Osteoblast (primary cell): ENCODE data around the gene COG7. TPM values are rescaled to one million over a fixed set of nuclear protein-coding genes. Genes with fewer than 3 reads are reported as not detected.

Experiments used
- DNase-seq: peaks from one replicate; pipeline ENCODE4 v3.0.0; 2011; ENCODE audit warnings: low spot score, mixed read lengths; ENCODE audit not compliant: insufficient read length; ENCODE audit errors: missing footprints
- H2AFZ ChIP-seq: 2 replicates; pipeline ENCODE4 v1.6.0; 2011; ENCODE audit warnings: mild to moderate bottlenecking, low read length
- H3K27ac ChIP-seq: 2 replicates; pipeline ENCODE4 v1.5.1; 2011; ENCODE audit warnings: mild to moderate bottlenecking, low read depth, low read length, moderate library complexity
- H3K27me3 ChIP-seq: 2 replicates; pipeline ENCODE4 v1.6.0; 2012; ENCODE audit warnings: mild to moderate bottlenecking, control low read depth, inconsistent platforms, low read length, moderate library complexity; ENCODE audit not compliant: insufficient read depth
- H3K36me3 ChIP-seq: 2 replicates; pipeline ENCODE4 v1.5.1; 2011; ENCODE audit warnings: mild to moderate bottlenecking, low read length, control low read depth, moderate library complexity; ENCODE audit not compliant: insufficient read depth
- H3K4me1 ChIP-seq: 2 replicates; pipeline ENCODE4 v1.5.1; 2011; ENCODE audit warnings: mild to moderate bottlenecking, low read length, control low read depth, moderate library complexity; ENCODE audit not compliant: insufficient read depth
- H3K4me2 ChIP-seq: 2 replicates; pipeline ENCODE4 v1.6.0; 2011; ENCODE audit warnings: mild to moderate bottlenecking, low read length; ENCODE audit not compliant: insufficient read depth
- H3K4me3 ChIP-seq: fragments of 200-600 bp; sonication (generic); 3 replicates; pipeline ENCODE4 v1.5.1; 2012; ENCODE audit warnings: mild to moderate bottlenecking, low read length, inconsistent platforms; ENCODE audit not compliant: insufficient read depth
- H3K79me2 ChIP-seq: 2 replicates; pipeline ENCODE4 v1.6.0; 2012; ENCODE audit warnings: mild to moderate bottlenecking, low read length, control low read depth, inconsistent platforms; ENCODE audit not compliant: insufficient read depth
- H3K9me3 ChIP-seq: 2 replicates; pipeline ENCODE4 v1.5.1; 2011; ENCODE audit warnings: low read depth, low read length, control low read depth
- H4K20me1 ChIP-seq: 2 replicates; pipeline ENCODE4 v1.6.0; 2012; ENCODE audit warnings: mild to moderate bottlenecking, low read length, control low read depth; ENCODE audit not compliant: insufficient read depth
- CTCF ChIP-seq: IDR thresholded peaks from 2 replicates; pipeline ENCODE4 v1.5.1; 2011; ENCODE audit warnings: mild to moderate bottlenecking, low read depth, low read length, moderate library complexity; ENCODE audit errors: extremely low read depth
- total RNA-seq: library from RNA; depleted of rRNA; stranded (reverse); fragments of >200 nt; gene quantifications from 2 replicates; pipeline ENCODE4 v1.2.3, GENCODE V29; 2012

The COG7 gene
- total RNA-seq, 1 donor, result 17.0 TPM

GRCh38 chr16:23353440-23353839 is 99.5 kb downstream of the COG7 start:
- H2AFZ ChIP-seq, result no peak overlapping the region
- peaks cover 3% of the 10 kb centered on the region for H3K27me3 ChIP-seq
- H3K4me3 ChIP-seq, result no peak overlapping the region
- TF ChIP-seq CTCF, result no peak
- no peaks in the 10 kb centered on the region for H3K79me2 ChIP-seq
- H3K4me2 ChIP-seq, result no peak overlapping the region
- no peaks in the 10 kb centered on the region for H3K36me3 ChIP-seq
- H4K20me1 ChIP-seq, result no peaks in the 10 kb centered on the region
- no peaks in the 10 kb centered on the region for H3K9me3 ChIP-seq
- DNase-seq, result no peak
- no peaks in the 10 kb centered on the region for H3K4me1 ChIP-seq
- H3K27ac ChIP-seq, result no peak overlapping the region

- Histone ChIP-seq H2AFZ (no peak overlapping the region), H3K36me3 (no peaks in the 10 kb centered on the region), H3K4me2 (no peak overlapping the region), H3K4me3 (no peak overlapping the region), H3K4me1 (no peaks in the 10 kb centered on the region), H3K9me3 (no peaks in the 10 kb centered on the region), H3K79me2 (no peaks in the 10 kb centered on the region), H3K27ac (no peak overlapping the region), H4K20me1 (no peaks in the 10 kb centered on the region), H3K27me3 (peaks cover 3% of the 10 kb centered on the region)
- no peak for DNase-seq
- TF ChIP-seq CTCF, result no peak
These were observed 101.6 kb downstream of the COG7 start for GRCh38 chr16:23351360-23351759.

- no peaks in the 10 kb centered on the region for H3K36me3 ChIP-seq
- no peak overlapping the region for H3K27ac ChIP-seq
- TF ChIP-seq CTCF, result no peak
- no peak overlapping the region for H3K4me2 ChIP-seq
- peaks cover 6% of the 10 kb centered on the region for H3K27me3 ChIP-seq
- no peaks in the 10 kb centered on the region for H3K79me2 ChIP-seq
- H2AFZ ChIP-seq, result no peak overlapping the region
- no peak overlapping the region for H3K4me3 ChIP-seq
- no peak for DNase-seq
- H3K4me1 ChIP-seq, result no peaks in the 10 kb centered on the region
- H3K9me3 ChIP-seq, result no peaks in the 10 kb centered on the region
- no peaks in the 10 kb centered on the region for H4K20me1 ChIP-seq
These were observed 104.2 kb downstream of the COG7 start for GRCh38 chr16:23348579-23349469.

- H3K79me2 ChIP-seq, result no peaks in the 10 kb centered on the region
- H3K27me3 ChIP-seq, result peaks cover 3% of the 10 kb centered on the region
- no peaks in the 10 kb centered on the region for H4K20me1 ChIP-seq
- no peak for DNase-seq
- TF ChIP-seq CTCF, result no peak
- H3K36me3 ChIP-seq, result no peaks in the 10 kb centered on the region
- H3K4me1 ChIP-seq, result no peaks in the 10 kb centered on the region
- H3K27ac ChIP-seq, result no peak overlapping the region
- no peak overlapping the region for H3K4me3 ChIP-seq
- no peaks in the 10 kb centered on the region for H3K9me3 ChIP-seq
- no peak overlapping the region for H3K4me2 ChIP-seq
- no peak overlapping the region for H2AFZ ChIP-seq
These were observed 107.8 kb downstream of the COG7 start for GRCh38 chr16:23345237-23345636.
